ENCODE data around the gene PDE6G.
"Not testable (repeated sequence)": the region's sequence is repeated elsewhere in the genome, so short reads cannot be mapped to it uniquely, and the experiment has no call there.

Gene PDE6G

DNA sequence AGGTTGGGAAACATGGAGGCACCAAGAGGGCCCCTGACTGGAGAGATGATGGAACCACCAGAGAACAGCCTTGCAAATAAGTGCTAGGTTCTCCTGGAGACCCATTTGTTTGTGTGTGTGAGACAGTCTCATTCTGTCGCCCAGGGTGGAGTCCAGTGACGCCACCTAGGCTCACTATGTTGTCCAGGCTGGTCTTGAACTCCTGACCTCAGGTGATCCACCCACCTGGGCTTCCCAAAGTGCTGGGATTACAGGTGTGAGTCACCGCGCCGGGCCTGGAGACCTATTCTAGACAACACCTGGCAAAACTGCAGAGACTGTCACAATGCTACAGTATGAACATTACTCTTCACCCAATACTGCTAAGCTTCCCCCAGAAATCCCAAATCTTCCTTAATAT is 20.9 kb downstream of the PDE6G start:
- DNase-seq (ENCODE audit: low spot score) = no peak

DNA sequence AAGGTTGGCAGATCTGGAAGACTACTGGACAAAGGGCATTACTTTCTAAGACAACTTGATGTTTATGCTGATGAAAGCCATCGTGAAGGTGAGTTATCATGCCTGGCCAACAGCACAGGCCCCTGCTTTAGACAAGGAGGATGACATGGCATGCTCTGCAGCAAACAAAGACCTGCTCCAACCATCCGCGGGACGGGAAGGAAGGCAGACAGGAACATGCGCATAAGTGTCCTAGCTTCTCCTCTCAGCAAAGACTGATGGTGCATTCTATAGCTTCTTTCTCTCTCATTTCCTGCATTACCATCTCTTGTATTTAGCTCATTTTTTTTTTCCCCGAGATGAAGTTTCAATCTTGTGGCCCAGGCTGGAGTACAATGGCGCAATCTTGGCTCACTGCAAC is 24.9 kb downstream of the PDE6G start:
- DNase-seq (ENCODE audit: low spot score) = no peak

DNA sequence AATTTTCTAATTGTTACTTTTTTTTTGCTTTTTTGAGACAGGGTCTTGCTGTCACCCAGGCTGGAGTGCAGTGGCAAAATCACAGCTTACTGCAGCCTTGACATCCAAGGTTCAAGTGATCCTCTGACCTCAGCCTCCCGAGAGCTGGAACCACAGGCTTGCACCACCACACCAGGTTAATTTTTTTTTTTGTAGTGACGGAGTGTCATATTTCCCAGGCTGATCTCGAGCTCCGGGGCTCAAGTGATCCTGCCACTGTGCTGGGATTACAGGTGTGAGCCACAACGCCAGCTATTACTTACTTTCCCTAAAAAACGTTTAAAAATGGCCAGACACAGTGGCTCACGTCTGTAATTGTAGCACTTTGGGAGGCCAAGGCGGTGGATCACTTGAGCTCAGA is 26.1 kb downstream of the PDE6G start:
- no peak for DNase-seq (ENCODE audit: low spot score)

DNA sequence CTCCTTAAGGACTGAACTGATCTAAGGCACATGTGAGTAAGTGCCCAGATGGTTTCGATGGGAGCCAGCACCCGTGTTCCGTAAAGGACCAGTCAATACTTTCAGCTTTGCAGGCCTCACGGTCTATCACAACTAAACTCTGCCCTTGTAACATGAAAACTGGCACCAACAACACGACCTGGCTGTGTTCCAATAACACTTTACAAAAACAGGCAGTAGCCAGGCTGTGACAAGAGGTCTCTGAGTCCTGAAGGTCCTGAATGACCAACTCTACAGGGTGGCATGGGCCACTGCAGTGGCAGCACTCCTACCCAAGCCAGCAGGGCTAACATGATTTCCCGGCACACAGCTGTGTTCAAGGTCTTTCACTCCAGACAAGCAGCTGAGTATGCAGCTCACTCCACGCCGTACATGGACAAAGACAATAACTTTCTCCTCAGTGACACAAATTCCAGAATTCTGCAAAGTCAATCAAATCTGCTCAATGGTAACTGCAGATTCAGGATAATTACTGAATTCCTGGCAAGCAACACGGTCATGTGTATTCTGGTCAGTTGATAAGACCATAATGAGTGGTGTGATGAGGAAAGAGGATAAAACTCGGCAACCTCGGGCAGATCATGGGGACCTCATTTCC is 34.7 kb downstream of the PDE6G start:
- no peak for DNase-seq (ENCODE audit: low spot score)

DNA sequence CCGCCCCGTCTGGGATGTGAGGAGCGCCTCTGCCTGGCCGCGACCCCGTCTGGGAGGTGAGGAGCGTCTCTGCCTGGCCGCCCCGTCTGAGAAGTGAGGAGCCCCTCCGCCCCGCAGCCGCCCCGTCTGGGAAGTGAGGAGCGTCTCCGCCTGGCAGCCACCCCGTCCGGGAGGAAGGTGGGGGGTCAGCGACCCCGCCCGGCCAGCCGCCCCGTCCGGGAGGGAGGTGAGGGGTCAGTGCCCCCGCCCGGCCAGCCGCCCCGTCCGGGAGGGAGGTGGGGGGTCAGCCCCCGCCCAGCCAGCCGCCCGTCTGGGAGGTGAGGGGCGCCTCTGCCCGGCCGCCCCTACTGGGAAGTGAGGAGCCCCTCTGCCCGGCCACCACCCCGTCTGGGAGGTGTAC is 38.0 kb downstream of the PDE6G start:
- DNase-seq (ENCODE audit: low spot score) = not testable (repeated sequence)

DNA sequence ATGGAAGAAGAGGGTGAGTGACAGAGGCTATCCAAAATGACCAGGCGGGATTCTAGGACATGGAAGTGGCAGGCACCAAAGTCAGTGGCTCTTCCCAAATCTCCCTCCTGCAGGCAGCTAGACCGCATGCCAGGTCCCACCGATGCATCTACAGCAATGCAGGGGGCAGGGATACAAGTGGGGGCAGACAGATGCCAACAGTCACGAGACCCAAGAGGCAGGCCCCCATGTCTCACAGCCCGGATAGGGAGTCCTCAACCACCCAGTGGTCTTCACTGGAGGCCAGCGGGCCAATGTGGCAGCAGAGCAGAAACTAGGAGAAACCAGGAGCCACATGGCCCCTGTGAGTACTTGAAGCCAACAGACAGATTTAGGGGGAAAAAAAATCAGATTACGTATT is 39.5 kb downstream of the PDE6G start:
- no peak for DNase-seq (ENCODE audit: low spot score)

DNA sequence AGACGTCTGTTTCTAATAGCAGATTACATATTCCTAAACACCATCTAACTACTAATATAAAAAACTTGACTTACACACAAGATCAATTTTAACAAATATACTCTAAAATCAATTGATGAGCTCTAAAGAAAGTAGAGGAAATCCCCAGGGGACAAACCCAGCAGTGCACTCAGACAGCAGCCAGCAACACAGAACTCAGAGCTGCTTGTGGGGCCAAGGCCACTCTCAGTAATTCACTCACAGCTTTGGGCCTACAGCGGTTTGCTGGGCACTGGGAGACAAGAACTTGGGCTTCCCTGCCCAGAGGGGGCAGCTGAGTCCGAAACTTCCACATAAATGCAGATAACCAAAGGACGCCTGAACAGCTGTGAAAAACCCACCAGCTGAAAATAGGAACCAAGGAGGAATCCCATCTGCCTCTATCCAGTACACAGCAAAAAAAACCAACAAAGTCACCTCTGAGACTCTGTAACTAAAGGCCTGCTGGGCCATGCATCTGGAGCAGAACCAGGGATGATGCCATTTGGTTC is 40.9 kb downstream of the PDE6G start:
- no peak for DNase-seq (ENCODE audit: low spot score)

DNA sequence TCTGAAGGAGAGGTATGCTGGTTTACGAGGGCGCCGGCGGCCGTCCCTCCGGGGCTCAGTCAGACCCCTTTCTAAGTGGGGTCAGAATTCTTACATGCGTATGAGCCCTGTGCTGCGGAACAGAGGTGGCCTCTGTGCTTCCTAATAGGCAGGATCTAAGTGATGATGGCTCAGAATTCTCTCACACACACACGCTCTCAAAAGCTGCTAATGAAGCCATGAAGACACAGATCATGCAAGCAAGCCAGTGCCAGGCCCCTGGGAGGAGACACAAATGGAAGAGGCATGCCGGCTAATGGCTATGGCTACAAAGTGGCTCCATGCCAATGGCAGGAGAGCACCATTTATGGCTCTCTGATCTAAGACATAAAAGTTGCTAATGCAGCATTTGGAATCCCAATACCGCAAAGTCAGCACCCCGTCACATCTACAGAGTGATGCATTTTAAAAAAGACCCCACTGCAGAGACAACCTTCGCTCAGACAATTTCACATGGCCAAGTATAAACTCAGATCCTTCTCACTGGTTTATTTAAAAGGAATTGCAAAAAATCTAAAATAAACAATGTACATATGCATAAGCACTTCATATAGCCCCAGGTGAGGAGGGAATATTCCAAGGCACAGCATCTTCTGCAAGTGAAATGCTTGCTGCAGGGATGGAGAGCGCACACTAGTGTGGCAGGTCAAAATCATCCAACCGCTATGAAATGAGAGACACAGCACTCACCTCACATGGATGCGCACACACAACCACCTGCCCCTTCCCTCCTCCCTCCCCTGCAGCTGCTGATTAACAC is 44.0 kb downstream of the PDE6G start:
- no peak for DNase-seq (ENCODE audit: low spot score)

DNA sequence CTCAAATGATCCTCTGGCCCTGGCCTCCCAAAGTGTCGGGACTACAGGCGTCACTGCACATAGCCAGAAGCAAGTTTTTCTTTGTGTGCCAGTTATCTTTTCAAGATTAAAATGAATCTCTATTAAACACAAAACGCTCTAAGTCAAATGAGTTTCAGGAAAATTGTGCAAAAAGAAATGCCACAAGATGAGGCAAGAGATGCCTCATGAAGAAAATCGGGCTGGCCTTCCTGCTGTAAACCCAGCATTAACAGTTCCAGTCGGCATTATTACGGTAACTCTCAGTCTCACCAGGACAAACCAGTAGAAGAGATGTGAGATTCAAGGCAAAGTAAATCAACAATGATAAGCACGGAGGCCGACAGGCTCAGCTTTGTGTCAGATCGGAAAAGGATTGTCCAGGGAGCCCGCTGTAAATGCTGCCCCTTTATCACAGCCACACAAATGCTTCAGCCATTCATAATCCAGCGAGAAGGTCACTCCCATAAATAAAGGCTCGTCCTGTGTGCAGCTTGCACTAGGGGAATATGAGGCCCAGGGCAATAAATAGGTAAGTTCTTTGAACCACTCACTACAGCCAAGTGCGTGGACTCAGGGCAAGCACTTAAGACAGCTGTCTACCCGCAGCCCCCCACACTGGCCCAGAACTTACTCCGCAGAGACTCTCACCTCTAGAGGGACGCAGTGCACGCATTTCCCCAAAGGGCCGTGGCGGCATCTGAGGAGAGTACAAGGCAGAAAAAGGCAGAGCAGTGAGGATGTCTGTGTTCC is 46.6 kb downstream of the PDE6G start:
- no peak for DNase-seq (ENCODE audit: low spot score)

DNA sequence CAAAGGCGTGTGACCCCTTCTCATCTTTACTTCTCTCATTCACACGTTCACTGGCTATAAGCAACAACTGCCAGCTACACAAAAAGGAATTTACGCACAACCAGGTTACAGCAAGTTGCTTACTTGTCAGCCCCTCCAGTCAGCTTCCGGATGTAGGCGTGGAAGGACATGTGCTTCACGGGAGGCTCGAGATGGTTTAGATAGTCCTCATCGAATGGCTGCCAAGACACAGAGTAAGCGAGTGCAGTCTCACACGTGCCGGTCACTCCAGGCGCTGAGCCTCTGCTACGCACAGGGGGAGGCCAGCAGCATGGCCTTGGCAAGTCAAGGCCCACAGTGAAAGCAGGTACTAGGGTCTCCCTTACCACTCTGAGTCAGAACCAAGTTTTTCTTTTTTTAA is 47.7 kb downstream of the PDE6G start:
- no peak for DNase-seq (ENCODE audit: low spot score)

DNA sequence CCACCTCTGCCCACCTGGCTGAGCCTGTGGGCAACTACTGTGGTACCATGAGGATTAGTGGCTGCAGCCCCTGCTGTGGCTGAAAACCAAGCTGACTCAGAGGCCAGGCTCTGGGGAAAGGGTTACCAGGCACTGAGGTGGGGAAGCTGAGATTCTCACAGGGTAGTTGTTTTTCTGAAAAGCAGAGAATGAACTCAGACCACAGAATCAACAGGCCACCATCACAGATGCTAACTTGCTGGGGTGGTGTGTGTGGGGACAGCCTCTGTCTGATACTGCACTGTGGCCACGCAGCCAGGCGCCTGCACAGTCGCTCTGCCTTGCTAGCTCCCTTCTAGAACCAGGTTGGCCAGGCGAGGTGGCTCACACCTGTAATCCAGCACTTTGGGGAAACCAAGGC is 48.3 kb downstream of the PDE6G start:
- no peak for DNase-seq (ENCODE audit: low spot score)

DNA sequence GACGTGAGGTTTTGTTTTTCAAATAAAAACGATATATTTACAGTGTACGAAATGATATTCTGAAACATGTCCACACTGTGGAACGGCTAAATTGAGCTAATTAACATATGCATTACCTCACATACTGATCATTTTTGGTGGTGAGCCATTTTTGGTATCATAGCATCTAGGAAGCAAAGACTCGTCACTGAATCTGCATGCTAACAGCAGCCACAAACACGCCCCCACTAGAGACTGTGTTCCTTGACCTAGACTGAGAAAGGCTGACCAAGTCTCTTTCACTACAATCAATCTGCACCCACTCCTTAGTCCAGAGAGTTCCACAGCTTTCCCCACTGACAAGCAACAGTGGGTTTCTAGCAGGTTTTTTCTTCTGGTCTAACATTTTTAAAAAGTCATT is 48.9 kb downstream of the PDE6G start:
- DNase-seq (ENCODE audit: low spot score) = no peak

DNA sequence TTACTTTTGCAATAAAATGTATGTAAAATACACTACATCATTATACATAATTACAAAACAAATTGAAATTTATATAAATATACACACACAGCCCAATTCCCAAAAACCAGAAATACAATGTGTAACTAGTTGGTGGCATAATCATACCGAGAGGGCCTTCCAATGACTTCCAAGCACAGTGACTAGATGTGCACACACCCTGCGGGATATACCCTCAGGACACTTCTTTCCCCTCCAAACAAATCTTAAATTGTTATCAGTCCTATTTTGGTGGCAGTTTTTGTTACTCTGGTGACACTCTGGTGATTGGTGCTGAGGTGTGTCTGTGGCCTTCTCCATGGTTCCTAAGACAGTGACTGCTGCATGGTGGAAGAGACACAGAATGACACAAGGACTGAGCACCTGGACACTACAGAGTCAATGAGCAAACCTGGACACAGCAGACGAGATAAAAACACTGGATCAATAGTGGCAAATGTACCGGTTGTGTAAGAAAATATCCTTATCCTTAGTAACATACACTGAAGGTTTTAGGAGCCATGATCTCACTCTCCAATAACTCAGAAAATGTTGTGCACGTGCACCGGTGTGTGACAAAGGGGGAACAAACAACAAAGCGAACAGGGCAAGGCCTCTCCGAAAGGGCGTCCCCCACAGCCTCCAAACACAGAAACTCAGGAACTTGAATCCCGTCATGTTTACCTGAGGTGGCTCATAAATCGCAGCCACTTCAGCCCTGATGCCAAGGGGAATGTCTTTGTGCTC is 52.3 kb downstream of the PDE6G start:
- no peak for DNase-seq (ENCODE audit: low spot score)

DNA sequence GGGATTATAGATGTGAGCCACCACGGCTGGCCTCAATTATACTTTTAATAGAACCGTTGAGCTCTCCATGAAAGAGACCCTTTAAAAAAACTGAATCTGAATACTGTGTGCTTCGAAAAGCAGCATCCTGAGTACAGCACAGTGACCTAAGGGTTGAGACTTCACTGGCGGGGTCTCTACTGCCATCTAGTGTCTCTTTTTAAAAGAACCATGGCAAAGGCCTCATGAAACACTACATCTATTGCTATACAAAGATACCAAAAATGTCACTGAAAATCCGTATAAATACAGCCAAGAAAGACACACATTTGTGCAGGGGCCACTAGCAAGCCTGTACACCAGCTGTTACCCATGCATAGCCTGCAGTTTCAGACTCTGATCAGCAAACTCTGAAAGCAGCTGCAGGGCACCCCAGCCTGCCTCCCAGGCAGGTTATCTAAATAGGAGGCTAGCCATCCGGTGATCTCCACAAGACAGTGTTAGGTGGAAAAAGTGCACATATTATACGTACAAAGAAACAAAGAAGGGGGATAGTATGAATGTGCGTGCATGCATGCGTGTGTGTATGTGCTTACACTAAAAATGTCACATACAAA is 54.7 kb downstream of the PDE6G start:
- peak; percentile 75 for DNase-seq (ENCODE audit: low spot score)

Measured in RKO (cell line).